Measurements from ENCODE around the gene SLC26A2. TPM values are rescaled to one million over a fixed set of nuclear protein-coding genes. Genes with fewer than 3 reads are reported as not detected.
A peak's percentile ranks its signal among the peaks of the same experiment; 100 is the strongest.

The SLC26A2 gene
- total RNA-seq, 1 donor from 2014 or later = 12.6 TPM

- Mint-ChIP-seq H3K9me3 (ENCODE audit: low read depth) (no peaks in the 10 kb centered on the region), H3K36me3 (ENCODE audit: insufficient read depth) (no peaks in the 10 kb centered on the region), H3K4me1 (ENCODE audit: low read depth) (no peaks in the 10 kb centered on the region), H3K4me3 (ENCODE audit: low read depth) (no peak overlapping the region), H3K27me3 (no peaks in the 10 kb centered on the region), H3K27ac (no peak overlapping the region)
- DNase-seq (ENCODE audit: low spot score, unreplicated experiment) = no peak
- no peak for TF ChIP-seq CTCF (IDR thresholded peaks at IDR 0.05; ENCODE audit: unreplicated experiment)
These were observed 36.1 kb upstream of the SLC26A2 start for GRCh38 chr5:149924486-149924885.

DNA sequence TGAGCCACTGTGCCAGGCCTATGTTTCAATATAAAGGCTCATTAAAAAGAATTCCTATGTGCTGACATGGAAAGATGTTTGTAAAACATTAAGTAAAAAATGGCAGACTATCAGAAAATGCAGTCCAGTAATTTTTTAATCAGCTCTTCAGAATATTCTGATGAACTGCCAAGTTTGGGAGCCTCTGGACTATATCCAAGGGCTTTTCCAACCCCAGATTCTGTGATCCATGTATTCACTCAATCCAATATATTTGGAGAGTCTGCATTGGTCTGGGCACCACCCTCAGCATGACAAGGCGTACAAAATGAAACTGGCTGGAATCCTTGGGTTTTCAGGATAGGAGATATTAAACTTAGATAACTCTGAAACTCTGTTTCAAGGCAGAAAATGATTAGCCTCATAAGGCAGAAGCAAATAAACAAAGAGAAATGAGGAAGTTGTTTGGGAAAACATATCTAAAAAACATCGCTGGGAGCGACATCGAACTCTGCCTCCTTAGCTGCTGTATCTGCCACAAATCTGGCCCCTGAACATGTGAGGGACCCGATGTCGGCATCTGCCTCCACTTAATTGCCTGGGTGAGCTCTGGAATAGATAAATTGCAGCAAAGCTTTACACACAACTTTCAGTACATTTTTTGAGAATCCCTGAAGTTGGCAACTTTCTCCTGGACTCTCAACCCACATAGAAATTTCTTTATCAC lies 30.4 kb upstream of the SLC26A2 start:
- no peaks in the 10 kb centered on the region for H3K36me3 Mint-ChIP-seq (ENCODE audit: insufficient read depth)
- DNase-seq (ENCODE audit: low spot score, unreplicated experiment) = no peak
- H3K27ac Mint-ChIP-seq = no peak overlapping the region
- no peaks in the 10 kb centered on the region for H3K9me3 Mint-ChIP-seq (ENCODE audit: low read depth)
- H3K4me3 Mint-ChIP-seq (ENCODE audit: low read depth) = no peak overlapping the region
- TF ChIP-seq CTCF (IDR thresholded peaks at IDR 0.05; ENCODE audit: unreplicated experiment) = no peak
- peaks cover 15% of the 10 kb centered on the region for H3K27me3 Mint-ChIP-seq
- no peaks in the 10 kb centered on the region for H3K4me1 Mint-ChIP-seq (ENCODE audit: low read depth)

GRCh38 chr5:149930749-149931574 lies 29.6 kb upstream of the SLC26A2 start:
- H3K36me3 Mint-ChIP-seq (ENCODE audit: insufficient read depth) = no peaks in the 10 kb centered on the region
- no peaks in the 10 kb centered on the region for H3K9me3 Mint-ChIP-seq (ENCODE audit: low read depth)
- no peak for TF ChIP-seq CTCF (IDR thresholded peaks at IDR 0.05; ENCODE audit: unreplicated experiment)
- H3K4me3 Mint-ChIP-seq (ENCODE audit: low read depth) = no peak overlapping the region
- no peak overlapping the region for H3K27ac Mint-ChIP-seq
- no peak for DNase-seq (ENCODE audit: low spot score, unreplicated experiment)
- H3K4me1 Mint-ChIP-seq (ENCODE audit: low read depth) = peaks cover 1% of the 10 kb centered on the region
- H3K27me3 Mint-ChIP-seq = peaks cover 15% of the 10 kb centered on the region

- Mint-ChIP-seq H3K36me3 (ENCODE audit: insufficient read depth) (no peaks in the 10 kb centered on the region), H3K9me3 (ENCODE audit: low read depth) (no peaks in the 10 kb centered on the region), H3K4me3 (ENCODE audit: low read depth) (no peak overlapping the region), H3K27me3 (peaks cover 15% of the 10 kb centered on the region), H3K4me1 (ENCODE audit: low read depth) (peaks cover 1% of the 10 kb centered on the region), H3K27ac (no peak overlapping the region)
- no peak for TF ChIP-seq CTCF (IDR thresholded peaks at IDR 0.05; ENCODE audit: unreplicated experiment)
- DNase-seq (ENCODE audit: low spot score, unreplicated experiment) = no peak
These were observed 28.5 kb upstream of the SLC26A2 start for GRCh38 chr5:149931992-149932436.

GRCh38 chr5:149932445-149933350 lies 27.9 kb upstream of the SLC26A2 start:
- H3K27ac Mint-ChIP-seq = no peak overlapping the region
- peaks cover 15% of the 10 kb centered on the region for H3K27me3 Mint-ChIP-seq
- DNase-seq (ENCODE audit: low spot score, unreplicated experiment) = no peak
- no peak overlapping the region for H3K4me3 Mint-ChIP-seq (ENCODE audit: low read depth)
- no peaks in the 10 kb centered on the region for H3K9me3 Mint-ChIP-seq (ENCODE audit: low read depth)
- H3K36me3 Mint-ChIP-seq (ENCODE audit: insufficient read depth) = no peaks in the 10 kb centered on the region
- H3K4me1 Mint-ChIP-seq (ENCODE audit: low read depth) = peaks cover 1% of the 10 kb centered on the region
- TF ChIP-seq CTCF (IDR thresholded peaks at IDR 0.05; ENCODE audit: unreplicated experiment) = peak; percentile 37

Measured in progenitor cell of endocrine pancreas (in vitro differentiated cells).